SK-N-SH treated with all-trans-retinoic acid at 6 μM for 48 hours (cell line): ENCODE results near the gene STOML3.

Experiments used
- ATAC-seq: fragments of 200-7000 bp; cut with Tn5 transposase; 3 replicates; pipeline ENCODE4 v1.9.1; 2020; ENCODE audit warnings: mild to moderate bottlenecking, moderate library complexity
- ARNTL ChIP-seq: fragments of 450-650 bp; formaldehyde crosslinking; IDR thresholded peaks from 2 replicates; pipeline ENCODE4 v1.5.0; 2020; ENCODE audit warnings: low read depth, mild to moderate bottlenecking, moderate library complexity, borderline replicate concordance
- BACH2 ChIP-seq: fragments of 250-450 bp; sonication (Bioruptor Pico); IDR thresholded peaks from 2 replicates; pipeline ENCODE4 v1.9.0; 2021; ENCODE audit warnings: mild to moderate bottlenecking, borderline replicate concordance
- CSDC2 ChIP-seq: fragments of 250-450 bp; sonication (Bioruptor Pico); IDR thresholded peaks from 2 replicates; pipeline ENCODE4 v1.5.0; 2020; ENCODE audit warnings: mild to moderate bottlenecking, moderate library complexity
- ESRRG ChIP-seq: fragments of 250-450 bp; sonication (Bioruptor Pico); IDR thresholded peaks from 2 replicates; pipeline ENCODE4 v1.6.1; 2021; ENCODE audit warnings: mild to moderate bottlenecking
- GLIS3 ChIP-seq: fragments of 250-450 bp; sonication (Bioruptor Pico); IDR thresholded peaks from 2 replicates; pipeline ENCODE4 v1.5.0; 2020; ENCODE audit warnings: mild to moderate bottlenecking, moderate library complexity
- ISL1 ChIP-seq: fragments of 250-450 bp; sonication (Bioruptor Pico); IDR thresholded peaks from 2 replicates; pipeline ENCODE4 v2.1.2; 2022; ENCODE audit warnings: mild to moderate bottlenecking, moderate library complexity
- OSR1 ChIP-seq: fragments of 250-450 bp; sonication (Bioruptor Pico); IDR thresholded peaks from 2 replicates; pipeline ENCODE4 v1.8.0; 2022; ENCODE audit warnings: moderate library complexity, mild to moderate bottlenecking, inconsistent platforms
- RARB ChIP-seq: fragments of 250-450 bp; sonication (Bioruptor Pico); IDR thresholded peaks from 2 replicates; pipeline ENCODE4 v1.8.0; 2021; ENCODE audit warnings: mild to moderate bottlenecking, moderate library complexity
- TCF4 ChIP-seq: fragments of 250-450 bp; sonication (Bioruptor Pico); IDR thresholded peaks from 2 replicates; pipeline ENCODE4 v1.8.0; 2021; ENCODE audit warnings: mild to moderate bottlenecking, moderate library complexity, borderline replicate concordance
- ZC3H10 ChIP-seq: fragments of 250-450 bp; sonication (Bioruptor Pico); IDR thresholded peaks from 2 replicates; pipeline ENCODE4 v1.5.1; 2021; ENCODE audit warnings: mild to moderate bottlenecking, moderate library complexity
- ZFP3 ChIP-seq: fragments of 250-450 bp; sonication (Bioruptor Pico); IDR thresholded peaks from 2 replicates; pipeline ENCODE4 v1.5.0; 2020; ENCODE audit warnings: mild to moderate bottlenecking, moderate library complexity
- ZFP30 ChIP-seq: fragments of 450-650 bp; formaldehyde crosslinking; IDR thresholded peaks from 2 replicates; pipeline ENCODE4 v1.5.0; 2022; ENCODE audit warnings: mild to moderate bottlenecking, moderate library complexity
- ZNF565 ChIP-seq: fragments of 450-650 bp; formaldehyde crosslinking; conservative IDR thresholded peaks from 2 replicates; pipeline ENCODE4 v1.5.0; 2020; ENCODE audit warnings: low read depth, mild to moderate bottlenecking, moderate library complexity
- ZNF70 ChIP-seq: fragments of 450-650 bp; formaldehyde crosslinking; IDR thresholded peaks from 2 replicates; pipeline ENCODE4 v1.5.0; 2020; ENCODE audit warnings: mild to moderate bottlenecking, moderate library complexity
- TF ChIP-seq, protein P1 (sequence below): fragments of 250-450 bp; sonication (Bioruptor Pico); IDR thresholded peaks from 2 replicates; pipeline ENCODE4 v1.8.0; 2021; ENCODE audit warnings: low read depth, mild to moderate bottlenecking, moderate library complexity, borderline replicate concordance
- TF ChIP-seq, protein P2 (sequence below): fragments of 250-450 bp; sonication (Bioruptor Pico); IDR thresholded peaks from 2 replicates; pipeline ENCODE4 v1.5.1; 2020; ENCODE audit warnings: low read depth, mild to moderate bottlenecking, moderate library complexity
- TF ChIP-seq, protein P3 (sequence below): fragments of 250-450 bp; sonication (Bioruptor Pico); IDR thresholded peaks from 2 replicates; pipeline ENCODE4 v1.5.0; 2020; ENCODE audit warnings: mild to moderate bottlenecking, moderate library complexity
- TF ChIP-seq, protein P4 (sequence below): fragments of 250-450 bp; sonication (Bioruptor Pico); IDR thresholded peaks from 2 replicates; pipeline ENCODE4 v1.5.1; 2021; ENCODE audit warnings: mild to moderate bottlenecking, moderate library complexity
- TF ChIP-seq, protein P5 (sequence below): fragments of 250-450 bp; sonication (Bioruptor Pico); IDR thresholded peaks from 2 replicates; pipeline ENCODE4 v1.8.0; 2020; ENCODE audit warnings: mild to moderate bottlenecking, moderate library complexity, borderline replicate concordance

STOML3 gene

DNA sequence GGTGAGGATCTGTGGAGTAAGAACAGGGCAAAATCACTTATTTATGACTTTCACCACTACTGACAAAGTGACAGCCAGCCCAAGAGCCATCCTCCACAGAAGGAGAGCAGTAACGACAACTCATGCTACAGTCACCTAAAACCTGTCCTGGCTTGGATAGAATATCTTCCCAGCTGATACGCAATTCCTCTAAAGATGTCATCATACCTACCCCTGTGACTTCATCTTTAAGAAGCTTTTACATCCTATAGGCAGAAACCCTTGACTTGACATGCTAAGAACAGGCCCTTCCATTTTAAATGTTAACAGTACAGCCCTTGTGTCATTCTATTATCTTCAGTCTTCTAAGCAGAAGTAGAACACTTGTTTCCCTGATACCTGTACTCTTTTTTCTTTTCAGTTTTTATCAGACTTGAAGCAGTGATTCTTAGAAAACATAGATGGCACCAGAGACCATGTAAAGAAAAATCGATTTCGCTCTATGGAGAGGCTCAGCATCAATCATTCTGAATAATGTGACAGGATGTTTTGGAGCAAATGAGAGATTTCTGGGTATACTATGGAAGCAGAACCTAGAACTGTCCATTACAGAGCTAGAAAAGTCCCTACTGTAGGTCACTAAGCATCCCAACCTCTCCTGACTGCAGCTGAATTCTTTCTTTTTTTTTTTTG, 20.1 kb downstream of the STOML3 start:
- TF ChIP-seq ARNTL (CRISPR knock-in tag): no peak
- no peak for TF ChIP-seq TCF4 (CRISPR knock-in tag)
- TF ChIP-seq, protein P1, sequence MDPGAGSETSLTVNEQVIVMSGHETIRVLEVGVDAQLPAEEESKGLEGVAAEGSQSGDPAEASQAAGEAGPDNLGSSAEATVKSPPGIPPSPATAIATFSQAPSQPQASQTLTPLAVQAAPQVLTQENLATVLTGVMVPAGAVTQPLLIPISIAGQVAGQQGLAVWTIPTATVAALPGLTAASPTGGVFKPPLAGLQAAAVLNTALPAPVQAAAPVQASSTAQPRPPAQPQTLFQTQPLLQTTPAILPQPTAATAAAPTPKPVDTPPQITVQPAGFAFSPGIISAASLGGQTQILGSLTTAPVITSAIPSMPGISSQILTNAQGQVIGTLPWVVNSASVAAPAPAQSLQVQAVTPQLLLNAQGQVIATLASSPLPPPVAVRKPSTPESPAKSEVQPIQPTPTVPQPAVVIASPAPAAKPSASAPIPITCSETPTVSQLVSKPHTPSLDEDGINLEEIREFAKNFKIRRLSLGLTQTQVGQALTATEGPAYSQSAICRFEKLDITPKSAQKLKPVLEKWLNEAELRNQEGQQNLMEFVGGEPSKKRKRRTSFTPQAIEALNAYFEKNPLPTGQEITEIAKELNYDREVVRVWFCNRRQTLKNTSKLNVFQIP (CRISPR knock-in tag): no peak
- TF ChIP-seq ZFP3 (CRISPR knock-in tag): no peak
- TF ChIP-seq OSR1 (CRISPR knock-in tag): no peak
- no peak for TF ChIP-seq RARB (CRISPR knock-in tag)
- TF ChIP-seq ZC3H10 (CRISPR knock-in tag): no peak
- TF ChIP-seq ISL1 (CRISPR knock-in tag): no peak
- no peak for TF ChIP-seq ZFP30 (CRISPR knock-in tag)
- TF ChIP-seq, protein P2, sequence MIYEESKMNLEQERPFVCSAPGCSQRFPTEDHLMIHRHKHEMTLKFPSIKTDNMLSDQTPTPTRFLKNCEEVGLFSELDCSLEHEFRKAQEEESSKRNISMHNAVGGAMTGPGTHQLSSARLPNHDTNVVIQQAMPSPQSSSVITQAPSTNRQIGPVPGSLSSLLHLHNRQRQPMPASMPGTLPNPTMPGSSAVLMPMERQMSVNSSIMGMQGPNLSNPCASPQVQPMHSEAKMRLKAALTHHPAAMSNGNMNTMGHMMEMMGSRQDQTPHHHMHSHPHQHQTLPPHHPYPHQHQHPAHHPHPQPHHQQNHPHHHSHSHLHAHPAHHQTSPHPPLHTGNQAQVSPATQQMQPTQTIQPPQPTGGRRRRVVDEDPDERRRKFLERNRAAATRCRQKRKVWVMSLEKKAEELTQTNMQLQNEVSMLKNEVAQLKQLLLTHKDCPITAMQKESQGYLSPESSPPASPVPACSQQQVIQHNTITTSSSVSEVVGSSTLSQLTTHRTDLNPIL (CRISPR knock-in tag): no peak
- TF ChIP-seq, protein P3, sequence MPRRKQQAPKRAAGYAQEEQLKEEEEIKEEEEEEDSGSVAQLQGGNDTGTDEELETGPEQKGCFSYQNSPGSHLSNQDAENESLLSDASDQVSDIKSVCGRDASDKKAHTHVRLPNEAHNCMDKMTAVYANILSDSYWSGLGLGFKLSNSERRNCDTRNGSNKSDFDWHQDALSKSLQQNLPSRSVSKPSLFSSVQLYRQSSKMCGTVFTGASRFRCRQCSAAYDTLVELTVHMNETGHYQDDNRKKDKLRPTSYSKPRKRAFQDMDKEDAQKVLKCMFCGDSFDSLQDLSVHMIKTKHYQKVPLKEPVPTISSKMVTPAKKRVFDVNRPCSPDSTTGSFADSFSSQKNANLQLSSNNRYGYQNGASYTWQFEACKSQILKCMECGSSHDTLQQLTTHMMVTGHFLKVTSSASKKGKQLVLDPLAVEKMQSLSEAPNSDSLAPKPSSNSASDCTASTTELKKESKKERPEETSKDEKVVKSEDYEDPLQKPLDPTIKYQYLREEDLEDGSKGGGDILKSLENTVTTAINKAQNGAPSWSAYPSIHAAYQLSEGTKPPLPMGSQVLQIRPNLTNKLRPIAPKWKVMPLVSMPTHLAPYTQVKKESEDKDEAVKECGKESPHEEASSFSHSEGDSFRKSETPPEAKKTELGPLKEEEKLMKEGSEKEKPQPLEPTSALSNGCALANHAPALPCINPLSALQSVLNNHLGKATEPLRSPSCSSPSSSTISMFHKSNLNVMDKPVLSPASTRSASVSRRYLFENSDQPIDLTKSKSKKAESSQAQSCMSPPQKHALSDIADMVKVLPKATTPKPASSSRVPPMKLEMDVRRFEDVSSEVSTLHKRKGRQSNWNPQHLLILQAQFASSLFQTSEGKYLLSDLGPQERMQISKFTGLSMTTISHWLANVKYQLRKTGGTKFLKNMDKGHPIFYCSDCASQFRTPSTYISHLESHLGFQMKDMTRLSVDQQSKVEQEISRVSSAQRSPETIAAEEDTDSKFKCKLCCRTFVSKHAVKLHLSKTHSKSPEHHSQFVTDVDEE (CRISPR knock-in tag): no peak
- TF ChIP-seq ZNF565 (CRISPR knock-in tag): no peak
- no peak for TF ChIP-seq CSDC2
- TF ChIP-seq, protein P4, sequence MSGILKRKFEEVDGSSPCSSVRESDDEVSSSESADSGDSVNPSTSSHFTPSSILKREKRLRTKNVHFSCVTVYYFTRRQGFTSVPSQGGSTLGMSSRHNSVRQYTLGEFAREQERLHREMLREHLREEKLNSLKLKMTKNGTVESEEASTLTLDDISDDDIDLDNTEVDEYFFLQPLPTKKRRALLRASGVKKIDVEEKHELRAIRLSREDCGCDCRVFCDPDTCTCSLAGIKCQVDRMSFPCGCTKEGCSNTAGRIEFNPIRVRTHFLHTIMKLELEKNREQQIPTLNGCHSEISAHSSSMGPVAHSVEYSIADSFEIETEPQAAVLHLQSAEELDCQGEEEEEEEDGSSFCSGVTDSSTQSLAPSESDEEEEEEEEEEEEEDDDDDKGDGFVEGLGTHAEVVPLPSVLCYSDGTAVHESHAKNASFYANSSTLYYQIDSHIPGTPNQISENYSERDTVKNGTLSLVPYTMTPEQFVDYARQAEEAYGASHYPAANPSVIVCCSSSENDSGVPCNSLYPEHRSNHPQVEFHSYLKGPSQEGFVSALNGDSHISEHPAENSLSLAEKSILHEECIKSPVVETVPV (CRISPR knock-in tag): no peak
- TF ChIP-seq, protein P5, sequence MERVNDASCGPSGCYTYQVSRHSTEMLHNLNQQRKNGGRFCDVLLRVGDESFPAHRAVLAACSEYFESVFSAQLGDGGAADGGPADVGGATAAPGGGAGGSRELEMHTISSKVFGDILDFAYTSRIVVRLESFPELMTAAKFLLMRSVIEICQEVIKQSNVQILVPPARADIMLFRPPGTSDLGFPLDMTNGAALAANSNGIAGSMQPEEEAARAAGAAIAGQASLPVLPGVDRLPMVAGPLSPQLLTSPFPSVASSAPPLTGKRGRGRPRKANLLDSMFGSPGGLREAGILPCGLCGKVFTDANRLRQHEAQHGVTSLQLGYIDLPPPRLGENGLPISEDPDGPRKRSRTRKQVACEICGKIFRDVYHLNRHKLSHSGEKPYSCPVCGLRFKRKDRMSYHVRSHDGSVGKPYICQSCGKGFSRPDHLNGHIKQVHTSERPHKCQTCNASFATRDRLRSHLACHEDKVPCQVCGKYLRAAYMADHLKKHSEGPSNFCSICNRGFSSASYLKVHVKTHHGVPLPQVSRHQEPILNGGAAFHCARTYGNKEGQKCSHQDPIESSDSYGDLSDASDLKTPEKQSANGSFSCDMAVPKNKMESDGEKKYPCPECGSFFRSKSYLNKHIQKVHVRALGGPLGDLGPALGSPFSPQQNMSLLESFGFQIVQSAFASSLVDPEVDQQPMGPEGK: no peak
- no peak for TF ChIP-seq ESRRG (CRISPR knock-in tag)
- TF ChIP-seq BACH2 (CRISPR knock-in tag): no peak
- TF ChIP-seq, all 23 proteins: peak for 0
- ATAC-seq: no peak

DNA sequence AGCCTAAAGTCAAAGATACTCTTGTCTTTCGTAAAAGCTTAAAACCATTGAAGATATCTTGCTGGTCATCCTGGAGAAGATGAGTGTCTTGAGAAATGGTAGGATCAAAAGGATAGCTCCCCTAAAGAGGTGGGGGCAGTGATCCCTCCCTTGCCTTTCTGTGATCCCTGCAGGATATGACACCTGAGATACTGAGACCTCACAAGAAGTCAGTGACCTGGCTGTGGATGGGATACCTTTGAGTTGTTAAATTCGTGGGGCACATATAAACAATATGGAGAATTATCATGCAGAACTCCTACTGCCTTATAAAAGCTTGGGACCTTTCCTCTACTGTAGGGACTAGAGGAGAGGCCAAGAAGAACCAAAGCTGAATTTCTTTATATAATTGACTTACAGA, 21.4 kb downstream of the STOML3 start:
- TF ChIP-seq ZFP30 (CRISPR knock-in tag): no peak
- TF ChIP-seq GLIS3 (CRISPR knock-in tag): no peak
- no peak for TF ChIP-seq BACH2 (CRISPR knock-in tag)
- no peak for TF ChIP-seq ISL1 (CRISPR knock-in tag)
- no peak for TF ChIP-seq CSDC2
- no peak for TF ChIP-seq ZNF70 (CRISPR knock-in tag)
- TF ChIP-seq, protein P2 (CRISPR knock-in tag): no peak
- TF ChIP-seq, protein P4 (CRISPR knock-in tag): no peak
- no peak for ATAC-seq
